Measurements from ENCODE around the gene GLIS2.

GRCh38 chr16:4387781-4388180 lies 71.9 kb downstream of the GLIS2 start:
- TF ChIP-seq CTCF (conservative IDR thresholded peaks at IDR 0.05): no peak
- TF ChIP-seq ZFX (IDR thresholded peaks at IDR 0.05): no peak

Measured in C4-2B (cell line).